ENCODE results near the gene CNOT10.

GRCh38 chr3:32821686-32822296, 136.8 kb downstream of the CNOT10 start:
- no peak for TF ChIP-seq CTCF (IDR thresholded peaks at IDR 0.05; ENCODE audit: low read length)
- no peak for TF ChIP-seq EZH2 (IDR thresholded peaks at IDR 0.05; ENCODE audit: borderline replicate concordance, low read length)

Measured in OCI-LY1 (cell line).